Frontal cortex (tissue), 1 donor: ENCODE measurements around the gene RAB3IP. TPM values are rescaled to one million over a fixed set of nuclear protein-coding genes. Genes with fewer than 3 reads are reported as not detected.

ENCODE experiments used
- total RNA-seq: library from RNA; depleted of rRNA; stranded (reverse); fragments of >200 nt; gene quantifications from one replicate; pipeline ENCODE4 v1.2.3, GENCODE V29; 2014

The RAB3IP gene
- total RNA-seq, 1 donor from 2014 or later: 25.7 TPM

Other genes with a start within 250 kb of the RAB3IP start
- gene CCT2, start 153.4 kb upstream of the RAB3IP start, total RNA-seq: 297 TPM
- gene LRRC10, start 128.0 kb upstream of the RAB3IP start, total RNA-seq: not detected
- 1.6 TPM for gene BEST3, start 39.6 kb upstream of the RAB3IP start, total RNA-seq
- 0.82 TPM for gene MYRFL, start 86.4 kb downstream of the RAB3IP start, total RNA-seq